Measurements from ENCODE around the gene CCDC47. TPM values are rescaled to one million over a fixed set of nuclear protein-coding genes. Genes with fewer than 3 reads are reported as not detected.

The CCDC47 gene
- polyA plus RNA-seq, 1 donor (not counting 4 experiments of a cell fraction or from before 2014, with no cell fraction given), result 86.4 TPM

DNA sequence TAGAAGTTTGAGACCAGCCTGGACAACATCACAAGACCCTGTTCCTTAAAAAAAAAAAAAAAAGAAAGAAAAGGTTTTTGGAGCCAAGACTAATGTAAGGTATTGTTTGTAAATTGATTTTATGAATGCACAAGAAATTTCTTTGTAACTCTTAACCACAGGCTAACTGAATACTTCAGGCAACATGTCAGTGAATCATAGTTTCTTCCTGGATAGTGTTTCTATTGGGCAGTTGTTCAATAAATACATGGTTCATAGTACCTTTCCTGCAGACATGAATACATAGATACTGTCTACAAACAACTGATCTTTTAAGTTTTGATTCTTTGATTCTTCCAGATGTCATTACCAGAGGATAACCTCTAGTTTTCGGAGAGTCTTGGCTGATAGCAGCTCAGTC lies 12.2 kb upstream of the CCDC47 start:
- Histone ChIP-seq H3K4me3 (ENCODE audit: control insufficient read depth in 2 of 3, extremely low read depth in 1 of 3, insufficient read depth in 2 of 3, low read depth in 1 of 3, low read length in 3 of 3) (no peak overlapping the region), H3K4me1 (ENCODE audit: control insufficient read depth, extremely low read depth, insufficient read depth, low read length) (peaks cover 54% of the 10 kb centered on the region), H4K20me1 (ENCODE audit: control insufficient read depth, extremely low read depth, insufficient read depth, low read length) (peaks cover 6% of the 10 kb centered on the region), H3K36me3 (ENCODE audit: control insufficient read depth in 2 of 2, extremely low read depth in 1 of 2, insufficient read depth in 2 of 2, low read length in 2 of 2) (peaks cover 11 to 20% of the 10 kb centered on the region in 2 experiments), H3K9me3 (ENCODE audit: control insufficient read depth, low read depth, low read length) (no peaks in the 10 kb centered on the region), H3K4me2 (ENCODE audit: control insufficient read depth, extremely low read depth, insufficient read depth, low read depth, low read length) (peak overlapping the region; percentile 54), H3K9ac (ENCODE audit: control insufficient read depth, extremely low read depth, insufficient read depth, low read length) (peak overlapping the region; percentile 73), H3K9me1 (ENCODE audit: control insufficient read depth, extremely low read depth, insufficient read depth, low read length) (no peaks in the 10 kb centered on the region), H2AFZ (ENCODE audit: control insufficient read depth, low read length) (no peak overlapping the region), H3K79me2 (ENCODE audit: control insufficient read depth, insufficient read depth, low read length) (peaks cover 82% of the 10 kb centered on the region), H3K27ac (ENCODE audit: control insufficient read depth, insufficient read depth, low read length) (peak overlapping the region; percentile 97), H3K27me3 (ENCODE audit: control insufficient read depth, extremely low read depth, insufficient read depth, low read length) (no peaks in the 10 kb centered on the region)
- TF ChIP-seq, protein P1, sequence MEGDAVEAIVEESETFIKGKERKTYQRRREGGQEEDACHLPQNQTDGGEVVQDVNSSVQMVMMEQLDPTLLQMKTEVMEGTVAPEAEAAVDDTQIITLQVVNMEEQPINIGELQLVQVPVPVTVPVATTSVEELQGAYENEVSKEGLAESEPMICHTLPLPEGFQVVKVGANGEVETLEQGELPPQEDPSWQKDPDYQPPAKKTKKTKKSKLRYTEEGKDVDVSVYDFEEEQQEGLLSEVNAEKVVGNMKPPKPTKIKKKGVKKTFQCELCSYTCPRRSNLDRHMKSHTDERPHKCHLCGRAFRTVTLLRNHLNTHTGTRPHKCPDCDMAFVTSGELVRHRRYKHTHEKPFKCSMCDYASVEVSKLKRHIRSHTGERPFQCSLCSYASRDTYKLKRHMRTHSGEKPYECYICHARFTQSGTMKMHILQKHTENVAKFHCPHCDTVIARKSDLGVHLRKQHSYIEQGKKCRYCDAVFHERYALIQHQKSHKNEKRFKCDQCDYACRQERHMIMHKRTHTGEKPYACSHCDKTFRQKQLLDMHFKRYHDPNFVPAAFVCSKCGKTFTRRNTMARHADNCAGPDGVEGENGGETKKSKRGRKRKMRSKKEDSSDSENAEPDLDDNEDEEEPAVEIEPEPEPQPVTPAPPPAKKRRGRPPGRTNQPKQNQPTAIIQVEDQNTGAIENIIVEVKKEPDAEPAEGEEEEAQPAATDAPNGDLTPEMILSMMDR (optimal IDR thresholded peaks at IDR 0.05 in 1 of 3, IDR thresholded peaks at IDR 0.05 in 1 of 3, conservative IDR thresholded peaks at IDR 0.05 in 1 of 3; ENCODE audit: extremely low read depth in 1 of 3, insufficient read depth in 2 of 3, low read length in 3 of 3), result no peak
- no peak for TF ChIP-seq EZH2 (IDR thresholded peaks at IDR 0.05; ENCODE audit: low read length)
- FAIRE-seq (peak; percentile 60), DNase-seq (ENCODE audit: low read depth, low spot score) (no peak)
- dilution Hi-C loops (cut with MboI; ENCODE audit: extremely low pct_ligation_motif_present, low sequenced_read_pairs), result no loop called here

DNA sequence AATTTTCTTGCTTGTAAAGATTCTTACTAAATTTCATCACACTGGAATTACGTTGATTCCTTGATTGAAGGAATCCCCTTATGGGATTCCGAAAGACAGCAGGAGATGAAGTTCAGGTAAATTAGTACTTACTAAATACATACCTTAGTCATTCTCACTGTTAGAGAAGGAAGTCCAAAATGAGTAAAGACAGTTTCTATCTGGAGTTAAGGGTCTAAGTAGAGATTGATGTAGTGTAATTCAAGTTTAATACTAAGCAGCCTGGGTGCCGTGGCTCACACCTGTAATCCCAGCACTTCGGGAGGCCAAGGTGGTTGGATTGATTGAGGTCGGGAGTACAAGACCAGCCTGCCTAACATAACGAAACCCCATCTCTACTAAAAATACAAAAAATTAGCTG lies 10.1 kb upstream of the CCDC47 start:
- Histone ChIP-seq H3K9me1 (ENCODE audit: control insufficient read depth, extremely low read depth, insufficient read depth, low read length) (no peaks in the 10 kb centered on the region), H3K4me3 (ENCODE audit: control insufficient read depth in 2 of 3, extremely low read depth in 1 of 3, insufficient read depth in 2 of 3, low read depth in 1 of 3, low read length in 3 of 3) (no peak overlapping the region), H3K9ac (ENCODE audit: control insufficient read depth, extremely low read depth, insufficient read depth, low read length) (no peak overlapping the region), H3K4me1 (ENCODE audit: control insufficient read depth, extremely low read depth, insufficient read depth, low read length) (peaks cover 65% of the 10 kb centered on the region), H3K27ac (ENCODE audit: control insufficient read depth, insufficient read depth, low read length) (peak overlapping the region; percentile 97), H4K20me1 (ENCODE audit: control insufficient read depth, extremely low read depth, insufficient read depth, low read length) (peaks cover 6% of the 10 kb centered on the region), H3K36me3 (ENCODE audit: control insufficient read depth in 2 of 2, extremely low read depth in 1 of 2, insufficient read depth in 2 of 2, low read length in 2 of 2) (peaks cover 8 to 24% of the 10 kb centered on the region in 2 experiments), H3K4me2 (ENCODE audit: control insufficient read depth, extremely low read depth, insufficient read depth, low read depth, low read length) (no peak overlapping the region), H3K27me3 (ENCODE audit: control insufficient read depth, extremely low read depth, insufficient read depth, low read length) (no peaks in the 10 kb centered on the region), H3K9me3 (ENCODE audit: control insufficient read depth, low read depth, low read length) (no peaks in the 10 kb centered on the region), H3K79me2 (ENCODE audit: control insufficient read depth, insufficient read depth, low read length) (peaks cover 82% of the 10 kb centered on the region), H2AFZ (ENCODE audit: control insufficient read depth, low read length) (no peak overlapping the region)
- dilution Hi-C loops (cut with MboI; ENCODE audit: extremely low pct_ligation_motif_present, low sequenced_read_pairs), result loop anchor here (5.0 kb wide), 1 partner anchor 34 kb away; no protein-coding TSS in a partner anchor
- FAIRE-seq (no peak), DNase-seq (ENCODE audit: low read depth, low spot score) (no peak)
- no peak for TF ChIP-seq EZH2 (IDR thresholded peaks at IDR 0.05; ENCODE audit: low read length)
- TF ChIP-seq, protein P1 (optimal IDR thresholded peaks at IDR 0.05 in 1 of 3, IDR thresholded peaks at IDR 0.05 in 1 of 3, conservative IDR thresholded peaks at IDR 0.05 in 1 of 3; ENCODE audit: extremely low read depth in 1 of 3, insufficient read depth in 2 of 3, low read length in 3 of 3), result no peak
